ENCODE measurements around the gene PPTC7. TPM values are rescaled to one million over a fixed set of nuclear protein-coding genes. Genes with fewer than 3 reads are reported as not detected.

PPTC7 gene
- total and polyA plus RNA-seq, 2 of the 4 experiments (the other 2 are of a cell fraction): 4.1 to 6.8 TPM

DNA sequence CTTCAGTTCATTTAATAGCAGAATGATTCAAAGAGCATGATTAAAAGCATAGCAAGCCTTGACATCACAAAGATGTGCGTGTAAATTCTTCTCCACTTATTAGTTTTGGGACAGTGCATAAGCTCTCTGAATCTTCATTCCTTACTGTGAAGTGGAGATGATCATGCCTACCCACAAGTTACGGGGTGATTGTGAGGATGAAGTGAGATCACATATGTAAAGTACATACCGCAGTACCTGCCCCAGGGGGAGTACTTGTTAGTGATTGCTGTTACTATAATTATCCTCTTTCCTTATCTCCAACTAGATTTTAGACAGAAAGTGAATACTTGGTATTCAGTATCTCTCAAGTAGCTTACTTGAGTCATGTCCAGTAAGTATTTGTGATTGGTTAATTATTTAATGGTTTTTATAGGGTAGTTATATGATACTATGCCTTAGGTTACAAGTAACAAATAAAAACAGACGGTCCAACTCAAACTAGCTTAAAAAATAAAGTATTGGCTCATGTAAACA is 75.0 kb downstream of the PPTC7 start:
- Histone ChIP-seq H3K23ac (ENCODE audit: low read depth, low read length) (no peak overlapping the region), H2BK120ac (ENCODE audit: low read depth, low read length) (no peak overlapping the region), H3K4me1 (ENCODE audit: control insufficient read depth, insufficient read depth, low read length) (no peaks in the 10 kb centered on the region), H4K91ac (ENCODE audit: insufficient read depth, low read depth, low read length) (no peak overlapping the region), H3K27me3 (ENCODE audit: control insufficient read depth, insufficient read depth, low read length) (no peaks in the 10 kb centered on the region), H3K18ac (ENCODE audit: low read depth, low read length) (no peak overlapping the region), H2BK5ac (ENCODE audit: low read depth, low read length, poor library complexity, severe bottlenecking) (no peak overlapping the region), H3K4me2 (ENCODE audit: low read depth, low read length) (no peak overlapping the region), H3K36me3 (ENCODE audit: control insufficient read depth, insufficient read depth, low read length) (no peaks in the 10 kb centered on the region), H3K9ac (ENCODE audit: low read depth, low read length) (no peak overlapping the region), H3K79me1 (ENCODE audit: low read depth in 1 of 2, low read length in 2 of 2) (no peaks in the 10 kb centered on the region), H4K20me1 (ENCODE audit: insufficient read depth, low read length) (no peaks in the 10 kb centered on the region), H2AK5ac (ENCODE audit: low read depth, low read length) (no peak overlapping the region), H2AFZ (replicated peaks; ENCODE audit: low read length, poor library complexity) (no peak overlapping the region), H2AK9ac (replicated peaks; ENCODE audit: low read depth, low read length, poor library complexity) (no peak overlapping the region), H4K5ac (ENCODE audit: low read depth, low read length) (no peak overlapping the region), H3K56ac (ENCODE audit: extremely low read depth, insufficient read depth, low read length) (no peak overlapping the region), H3K27ac (ENCODE audit: insufficient read depth, low read length) (no peak overlapping the region), H3K9me1 (ENCODE audit: insufficient read depth, low read length) (no peaks in the 10 kb centered on the region), H2BK20ac (ENCODE audit: low read depth, low read length) (no peak overlapping the region), H3K4ac (ENCODE audit: low read depth, low read length) (no peak overlapping the region), H4K8ac (ENCODE audit: low read depth in 2 of 2, low read length in 2 of 2) (no peak overlapping the region), H3K14ac (replicated peaks; ENCODE audit: low read depth, low read length) (no peak overlapping the region), H2BK15ac (ENCODE audit: low read depth, low read length) (no peak overlapping the region), H3K9me3 (ENCODE audit: control insufficient read depth, insufficient read depth, low read length) (no peaks in the 10 kb centered on the region), H3K4me3 (ENCODE audit: insufficient read depth, low read depth, low read length) (no peak overlapping the region)
- dilution Hi-C loops (cut with HindIII; ENCODE audit: low sequenced_read_pairs, unreplicated experiment): no loop called here
- intact Hi-C loops (cut with micrococcal nuclease): no loop called here
- no CpG with 5 or more reads among the region's 4 CpGs for WGBS, 2 experiments (ENCODE audit: extremely low coverage in 2 of 2, insufficient read length in 1 of 2)
- no peak for ATAC-seq (ENCODE audit: low read depth)
- CTCF ChIA-PET: interaction anchor here (0.6 to 2.6 kb wide), 5 partner anchors 44 to 333 kb away, joined by 3 to 9 read pairs (median 3); partner anchors contain the start of gene ARPC3
- BruUV-seq (replicated peaks): no TSS peak
- POLR2A ChIA-PET (ENCODE audit: unreplicated experiment): no interaction called here
- TF ChIP-seq RAD21 (IDR thresholded peaks at IDR 0.05; ENCODE audit: low read length): no peak
- no peak for TF ChIP-seq CEBPB (IDR thresholded peaks at IDR 0.05; ENCODE audit: low read depth, low read length)
- no peak for TF ChIP-seq RFX5 (IDR thresholded peaks at IDR 0.05; ENCODE audit: low read depth, low read length)
- TF ChIP-seq, protein P1, sequence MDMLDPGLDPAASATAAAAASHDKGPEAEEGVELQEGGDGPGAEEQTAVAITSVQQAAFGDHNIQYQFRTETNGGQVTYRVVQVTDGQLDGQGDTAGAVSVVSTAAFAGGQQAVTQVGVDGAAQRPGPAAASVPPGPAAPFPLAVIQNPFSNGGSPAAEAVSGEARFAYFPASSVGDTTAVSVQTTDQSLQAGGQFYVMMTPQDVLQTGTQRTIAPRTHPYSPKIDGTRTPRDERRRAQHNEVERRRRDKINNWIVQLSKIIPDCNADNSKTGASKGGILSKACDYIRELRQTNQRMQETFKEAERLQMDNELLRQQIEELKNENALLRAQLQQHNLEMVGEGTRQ (IDR thresholded peaks at IDR 0.05; ENCODE audit: low read depth, low read length): no peak
- TF ChIP-seq, protein P2, sequence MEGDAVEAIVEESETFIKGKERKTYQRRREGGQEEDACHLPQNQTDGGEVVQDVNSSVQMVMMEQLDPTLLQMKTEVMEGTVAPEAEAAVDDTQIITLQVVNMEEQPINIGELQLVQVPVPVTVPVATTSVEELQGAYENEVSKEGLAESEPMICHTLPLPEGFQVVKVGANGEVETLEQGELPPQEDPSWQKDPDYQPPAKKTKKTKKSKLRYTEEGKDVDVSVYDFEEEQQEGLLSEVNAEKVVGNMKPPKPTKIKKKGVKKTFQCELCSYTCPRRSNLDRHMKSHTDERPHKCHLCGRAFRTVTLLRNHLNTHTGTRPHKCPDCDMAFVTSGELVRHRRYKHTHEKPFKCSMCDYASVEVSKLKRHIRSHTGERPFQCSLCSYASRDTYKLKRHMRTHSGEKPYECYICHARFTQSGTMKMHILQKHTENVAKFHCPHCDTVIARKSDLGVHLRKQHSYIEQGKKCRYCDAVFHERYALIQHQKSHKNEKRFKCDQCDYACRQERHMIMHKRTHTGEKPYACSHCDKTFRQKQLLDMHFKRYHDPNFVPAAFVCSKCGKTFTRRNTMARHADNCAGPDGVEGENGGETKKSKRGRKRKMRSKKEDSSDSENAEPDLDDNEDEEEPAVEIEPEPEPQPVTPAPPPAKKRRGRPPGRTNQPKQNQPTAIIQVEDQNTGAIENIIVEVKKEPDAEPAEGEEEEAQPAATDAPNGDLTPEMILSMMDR (conservative IDR thresholded peaks at IDR 0.05; ENCODE audit: low read depth, low read length): no peak
- no peak for TF ChIP-seq SMC3 (IDR thresholded peaks at IDR 0.05; ENCODE audit: low read depth, low read length)
- TF ChIP-seq NFE2L2 (IDR thresholded peaks at IDR 0.05; ENCODE audit: low read depth, low read length): no peak
- TF ChIP-seq RCOR1 (IDR thresholded peaks at IDR 0.05; ENCODE audit: insufficient replicate concordance, low read length): no peak
- no peak for TF ChIP-seq MXI1 (IDR thresholded peaks at IDR 0.05; ENCODE audit: borderline replicate concordance, low read depth, low read length)
- TF ChIP-seq MAZ (IDR thresholded peaks at IDR 0.05; ENCODE audit: borderline replicate concordance, low read depth, low read length): no peak
- TF ChIP-seq CHD1 (IDR thresholded peaks at IDR 0.05; ENCODE audit: low read depth, low read length): no peak
- TF ChIP-seq MAFK (IDR thresholded peaks at IDR 0.05; ENCODE audit: low read depth, low read length): no peak
- TF ChIP-seq, protein P3, sequence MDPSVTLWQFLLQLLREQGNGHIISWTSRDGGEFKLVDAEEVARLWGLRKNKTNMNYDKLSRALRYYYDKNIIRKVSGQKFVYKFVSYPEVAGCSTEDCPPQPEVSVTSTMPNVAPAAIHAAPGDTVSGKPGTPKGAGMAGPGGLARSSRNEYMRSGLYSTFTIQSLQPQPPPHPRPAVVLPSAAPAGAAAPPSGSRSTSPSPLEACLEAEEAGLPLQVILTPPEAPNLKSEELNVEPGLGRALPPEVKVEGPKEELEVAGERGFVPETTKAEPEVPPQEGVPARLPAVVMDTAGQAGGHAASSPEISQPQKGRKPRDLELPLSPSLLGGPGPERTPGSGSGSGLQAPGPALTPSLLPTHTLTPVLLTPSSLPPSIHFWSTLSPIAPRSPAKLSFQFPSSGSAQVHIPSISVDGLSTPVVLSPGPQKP (IDR thresholded peaks at IDR 0.05; ENCODE audit: borderline replicate concordance, low read depth, low read length): no peak
- no peak for TF ChIP-seq BHLHE40 (IDR thresholded peaks at IDR 0.05; ENCODE audit: low read depth, low read length)
- no peak for TF ChIP-seq POLR2A (IDR thresholded peaks at IDR 0.05; ENCODE audit: low read depth, low read length)
- no peak for TF ChIP-seq FOS (IDR thresholded peaks at IDR 0.05; ENCODE audit: low read depth, low read length)
- in situ Hi-C loops (cut with MboI; ENCODE audit: low sequenced_read_pairs): no loop called here
- DNase-seq: no peak
